CD4-positive, alpha-beta T cell (primary cell): ENCODE data around the gene ZNF878. TPM values are rescaled to one million over a fixed set of nuclear protein-coding genes. Genes with fewer than 3 reads are reported as not detected.

Source experiments
- ATAC-seq: fragments of 200-7000 bp; cut with Tn5 transposase; one replicate; pipeline ENCODE4 v1.10.0; 2022; ENCODE audit warnings: mild to moderate bottlenecking; ENCODE audit not compliant: poor library complexity
- CTCF ChIA-PET: fragments of 350-600 bp; sonication (Branson Sonifier 250); formaldehyde crosslinking; loops from one replicate; lab custom pipeline; 2021; ENCODE audit warnings: antibody characterized with exemption, inconsistent platforms; lab: Charles Lee
- POLR2A ChIA-PET: fragments of 350-600 bp; sonication (Branson Sonifier 250); formaldehyde crosslinking; loops from one replicate; lab custom pipeline; 2021; ENCODE audit warnings: antibody characterized with exemption, inconsistent platforms; lab: Charles Lee
- DNase-seq, 14 experiments: peaks; one replicate each; pipeline ENCODE4 v3.0.0-alpha.2; 2013 to 2020; ENCODE audit warnings: mixed read lengths in 2 of 14
- H3K27ac ChIP-seq, 2 donors: one replicate each; pipeline versions ENCODE4 v1.5.1 to v1.7.0; 2013; ENCODE audit warnings: low read length in 2 of 2, low read depth in 1 of 2, mild to moderate bottlenecking in 1 of 2
- H3K27me3 ChIP-seq, 2 experiments: 1 replicate in 1 of 2; 2 replicates in 1 of 2; pipeline versions ENCODE4 v1.6.1 to v1.7.0; 2013; ENCODE audit warnings: low read length in 2 of 2, control low read depth in 1 of 2, mild to moderate bottlenecking in 1 of 2, moderate library complexity in 1 of 2; ENCODE audit not compliant: insufficient read depth in 2 of 2, control insufficient read depth in 1 of 2
- H3K36me3 ChIP-seq: one replicate; pipeline ENCODE4 v1.6.1; 2013; ENCODE audit warnings: low read length, control low read depth; ENCODE audit not compliant: insufficient read depth
- H3K4me1 ChIP-seq: one replicate; pipeline ENCODE4 v1.6.1; 2013; ENCODE audit warnings: low read length, control low read depth; ENCODE audit not compliant: insufficient read depth
- H3K4me3 ChIP-seq: one replicate; pipeline ENCODE4 v1.5.1; 2013; ENCODE audit warnings: mild to moderate bottlenecking, low read length, moderate library complexity
- H3K9me3 ChIP-seq, 2 experiments: 1 replicate in 1 of 2; 2 replicates in 1 of 2; pipeline versions ENCODE4 v1.6.1 to v1.7.0; 2013; ENCODE audit warnings: low read length in 2 of 2, mild to moderate bottlenecking in 2 of 2, control low read depth in 1 of 2, moderate library complexity in 1 of 2; ENCODE audit not compliant: control insufficient read depth in 1 of 2, insufficient read depth in 1 of 2
- H3K27ac Mint-ChIP-seq: one replicate; pipeline ENCODE4 v1.8.0; 2020; ENCODE audit warnings: mixed read lengths
- H3K27me3 Mint-ChIP-seq: one replicate; pipeline ENCODE4 v1.8.0; 2021; ENCODE audit warnings: mixed read lengths
- H3K36me3 Mint-ChIP-seq: one replicate; pipeline ENCODE4 v1.8.0; 2021; ENCODE audit warnings: low read depth, mixed read lengths
- H3K4me1 Mint-ChIP-seq: one replicate; pipeline ENCODE4 v1.8.0; 2021; ENCODE audit warnings: low read depth, mixed read lengths
- H3K4me3 Mint-ChIP-seq: one replicate; pipeline ENCODE4 v1.8.0; 2020; ENCODE audit warnings: mild to moderate bottlenecking, mixed read lengths
- H3K9me3 Mint-ChIP-seq: one replicate; pipeline ENCODE4 v1.8.0; 2020; ENCODE audit warnings: mixed read lengths
- CTCF ChIP-seq: fragments of 200-600 bp; IDR thresholded peaks from one replicate; pipeline ENCODE4 v1.8.0; 2022; ENCODE audit warnings: antibody characterized with exemption, mild to moderate bottlenecking
- intact Hi-C, 2 experiments: fragments of 100-400 bp; cut with DNase I in 1 of 2; cut with micrococcal nuclease in 1 of 2; formaldehyde crosslinking; loops; one replicate each; pipeline versions ENCODE4 v1.15.1 to v1.9.0; 2023 to 2025; cut with DNase I, micrococcal nuclease
- polyA plus RNA-seq, 2 donors: library from polyadenylated mRNA; unstranded; fragments of 120-200 nt; gene quantifications; one replicate each; pipeline ENCODE4 v1.2.1, GENCODE V29; 2013
- total RNA-seq, 174 experiments: library from RNA in 2 of 174; stranded (reverse) in 2 of 174; gene quantifications; one replicate each; pipeline ENCODE4 v1.2.3 and lab custom pipeline; 2021 to 2026

ZNF878 gene
- total RNA-seq: not detected
- 0.14 TPM for polyA plus RNA-seq (2013, experiment 1 of 2)
- polyA plus RNA-seq (2013, experiment 2 of 2): 0.20 TPM
- total RNA-seq (lab: John Stamatoyannopoulos, UW): 0 to 1.4 (median 0.12) reads per million in 172 experiments

- H3K4me3 ChIP-seq: peak within 1 kb of the TSS; percentile 60
- peak; percentile 71 for ATAC-seq
- H3K9me3 ChIP-seq: peaks cover 0 to 19% of the 10 kb centered on the region in 2 experiments
- H3K27me3 Mint-ChIP-seq: peaks cover 34% of the 10 kb centered on the region
- H3K4me3 Mint-ChIP-seq: peak within 1 kb of the TSS; percentile 90
- peaks cover 17% of the 10 kb centered on the region for H3K4me1 Mint-ChIP-seq
- H3K9me3 Mint-ChIP-seq: peaks cover 3% of the 10 kb centered on the region
- H3K27ac Mint-ChIP-seq: no peak within 1 kb of the TSS
- intact Hi-C loops: loop anchor here in 1 of 2 experiments (10.0 kb wide), 1 partner anchor 88 kb away; the partner anchor contains the start of gene ZNF763
- no peak for TF ChIP-seq CTCF
- ChIA-PET CTCF (interaction anchor here (1.6 kb wide), 1 partner anchor 89 kb away, joined by 4 read pairs; no protein-coding TSS in a partner anchor), POLR2A (interaction anchor here (0.6 kb wide), 1 partner anchor 492 kb away, joined by 4 read pairs; no protein-coding TSS in a partner anchor)
- no peaks in the 10 kb centered on the region for H3K36me3 ChIP-seq
- H3K4me1 ChIP-seq: peaks cover 16% of the 10 kb centered on the region
- H3K27me3 ChIP-seq: peaks cover 0 to 7% of the 10 kb centered on the region in 2 experiments
- peak in 12 of 14 experiments; percentile 15 to 68 (median 30) for DNase-seq
- peaks cover 5% of the 10 kb centered on the region for H3K36me3 Mint-ChIP-seq
- no peak within 1 kb of the TSS for H3K27ac ChIP-seq
Observed at GRCh38 chr19:12052497-12053169, at the start of gene ZNF878. Gene ZNF878, minus strand, starts transcription at chr19:12052961. Its CDS starts 160 bp downstream, at chr19:12052801.

- Mint-ChIP-seq H3K9me3 (peaks cover 5% of the 10 kb centered on the region), H3K27ac (no peak overlapping the region), H3K4me1 (no peaks in the 10 kb centered on the region), H3K27me3 (peaks cover 7% of the 10 kb centered on the region), H3K4me3 (no peak overlapping the region), H3K36me3 (peaks cover 4% of the 10 kb centered on the region)
- H3K27ac ChIP-seq: no peak overlapping the region
- H3K27me3 ChIP-seq: no peaks in the 10 kb centered on the region
- intact Hi-C loops: no loop called here
- ChIA-PET POLR2A (no interaction called here), CTCF (interaction anchor here (0.6 kb wide), 1 partner anchor 1428 kb away, joined by 3 read pairs; no protein-coding TSS in a partner anchor)
- H3K4me1 ChIP-seq: peaks cover 2% of the 10 kb centered on the region
- no peak for TF ChIP-seq CTCF
- DNase-seq: no peak
- ATAC-seq: no peak
- no peak overlapping the region for H3K4me3 ChIP-seq
- no peaks in the 10 kb centered on the region for H3K36me3 ChIP-seq
- H3K9me3 ChIP-seq: peaks cover 0 to 8% of the 10 kb centered on the region in 2 experiments
Observed at GRCh38 chr19:12098040-12098439, 45.3 kb upstream of the ZNF878 start.

- Mint-ChIP-seq H3K9me3 (peaks cover 5% of the 10 kb centered on the region), H3K4me3 (no peak overlapping the region), H3K4me1 (peaks cover 12% of the 10 kb centered on the region), H3K27ac (no peak overlapping the region), H3K27me3 (peaks cover 7% of the 10 kb centered on the region), H3K36me3 (peaks cover 10% of the 10 kb centered on the region)
- no peak for ATAC-seq
- intact Hi-C loops: no loop called here
- Histone ChIP-seq H3K36me3 (no peaks in the 10 kb centered on the region), H3K27me3 (no peaks in the 10 kb centered on the region), H3K27ac (no peak overlapping the region), H3K4me3 (no peak overlapping the region), H3K4me1 (peaks cover 13% of the 10 kb centered on the region), H3K9me3 (peaks cover 0 to 5% of the 10 kb centered on the region in 2 experiments)
- no peak for DNase-seq
- ChIA-PET POLR2A (no interaction called here), CTCF (interaction anchor here (0.7 kb wide), 1 partner anchor 8 kb away, joined by 3 read pairs; no protein-coding TSS in a partner anchor)
- TF ChIP-seq CTCF: no peak
Observed at GRCh38 chr19:12095111-12095790, 42.5 kb upstream of the ZNF878 start.
